Measurements from ENCODE around the gene MYADM.
"Not testable (repeated sequence)": the region's sequence is repeated elsewhere in the genome, so short reads cannot be mapped to it uniquely, and the experiment has no call there.

- not testable (repeated sequence) for TF ChIP-seq POLR2A (IDR thresholded peaks at IDR 0.05; ENCODE audit: low read length); GATA1 (IDR thresholded peaks at IDR 0.05; ENCODE audit: low read depth, low read length)
Measured at GRCh38 chr19:53838446-53838845, 29.2 kb upstream of the MYADM start.
